Thyroid gland (tissue), 4 donors: ENCODE results near the gene SHOC2.

Experiments
- CTCF ChIP-seq, 6 experiments: fragments of 200-600 bp in 3 of 6; fragments of 450-650 bp in 3 of 6; sonication (generic) in 3 of 6; IDR thresholded peaks; one replicate each; pipeline ENCODE4 v1.5.1; 2016 to 2019; ENCODE audit warnings: antibody characterized with exemption in 6 of 6, mild to moderate bottlenecking in 2 of 6, inconsistent platforms in 1 of 6, moderate library complexity in 1 of 6
- POLR2A ChIP-seq, 2 donors: fragments of 450-650 bp; IDR thresholded peaks; one replicate each; pipeline ENCODE4 v1.6.1; 2017; ENCODE audit warnings: antibody characterized with exemption in 2 of 2, mild to moderate bottlenecking in 2 of 2, moderate library complexity in 1 of 2

GRCh38 chr10:110980807-110981206, 61.4 kb downstream of the SHOC2 start:
- TF ChIP-seq CTCF (IDR thresholded peaks at IDR 0.05) (no peak), POLR2A (IDR thresholded peaks at IDR 0.05) (no peak)
